GM11168 (cell line): ENCODE measurements around the gene GOT2.
"Not testable (repeated sequence)": the region's sequence is repeated elsewhere in the genome, so short reads cannot be mapped to it uniquely, and the experiment has no call there.

Experiments used
- in situ Hi-C: fragments of 300-500 bp; cut with MboI; formaldehyde crosslinking; loops from one replicate; pipeline ENCODE4 v1.12.0; 2022; ENCODE audit warnings: low sequenced_read_pairs; ENCODE audit not compliant: unreplicated experiment

GOT2 gene

DNA sequence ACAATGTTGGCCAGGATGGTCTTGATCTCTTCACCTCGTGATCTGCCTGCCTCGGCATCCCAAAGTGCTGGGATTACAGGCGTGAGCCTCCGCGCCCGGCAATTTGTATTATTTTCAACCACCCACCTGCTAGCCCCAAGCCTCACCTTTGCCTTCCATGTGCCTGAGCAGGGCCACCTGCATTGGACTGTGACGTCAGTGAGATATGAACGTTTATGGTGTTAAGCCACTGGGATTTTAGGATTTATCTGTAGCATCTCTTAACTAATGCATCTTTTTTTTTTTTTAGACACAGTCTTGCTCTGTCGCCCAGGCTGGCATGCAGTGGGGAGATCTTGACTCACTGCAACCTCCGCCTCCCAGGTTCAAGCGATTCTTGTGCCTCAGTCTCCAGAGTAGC lies 74.2 kb downstream of the GOT2 start:
- in situ Hi-C loops, result not testable (repeated sequence)

DNA sequence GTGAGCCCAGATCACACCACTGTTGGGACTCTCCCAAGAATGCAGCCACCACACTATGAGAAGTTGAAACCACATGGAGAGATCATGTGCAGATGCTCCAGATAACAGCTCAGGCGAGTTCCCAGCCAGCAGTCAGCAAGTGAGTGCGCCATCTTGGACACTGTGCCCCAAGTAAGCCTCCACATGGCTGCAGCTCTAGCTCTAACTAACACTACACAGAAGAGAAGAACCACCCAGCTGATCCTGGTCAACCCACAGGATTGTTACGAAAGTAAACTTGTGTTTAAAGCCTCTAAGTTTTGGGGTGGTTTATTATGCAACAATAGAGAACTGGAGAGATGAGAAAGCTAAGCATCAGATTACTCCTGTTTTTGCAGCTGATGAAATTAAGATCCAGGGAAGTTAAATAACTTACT lies 75.3 kb downstream of the GOT2 start:
- in situ Hi-C loops, result no loop called here
